Measurements from ENCODE around the gene ABCC1.
"Not testable (repeated sequence)": the region's sequence is repeated elsewhere in the genome, so short reads cannot be mapped to it uniquely, and the experiment has no call there.

Gene ABCC1

DNA sequence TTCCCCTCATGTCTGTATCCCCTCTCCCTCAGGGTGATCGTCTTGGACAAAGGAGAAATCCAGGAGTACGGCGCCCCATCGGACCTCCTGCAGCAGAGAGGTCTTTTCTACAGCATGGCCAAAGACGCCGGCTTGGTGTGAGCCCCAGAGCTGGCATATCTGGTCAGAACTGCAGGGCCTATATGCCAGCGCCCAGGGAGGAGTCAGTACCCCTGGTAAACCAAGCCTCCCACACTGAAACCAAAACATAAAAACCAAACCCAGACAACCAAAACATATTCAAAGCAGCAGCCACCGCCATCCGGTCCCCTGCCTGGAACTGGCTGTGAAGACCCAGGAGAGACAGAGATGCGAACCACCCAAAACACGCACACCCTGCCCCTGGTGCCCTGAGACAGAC, 191.7 kb downstream of the ABCC1 start:
- no peak for DNase-seq (ENCODE audit: low read depth)

- DNase-seq (ENCODE audit: low read depth) = no peak
Observed at GRCh38 chr16:16141784-16142396, 192.5 kb downstream of the ABCC1 start.

GRCh38 chr16:16143038-16143763, 193.8 kb downstream of the ABCC1 start:
- no peak for DNase-seq (ENCODE audit: low read depth)

- no peak for DNase-seq (ENCODE audit: low read depth)
Observed at GRCh38 chr16:16143931-16144330, 194.5 kb downstream of the ABCC1 start.

DNA sequence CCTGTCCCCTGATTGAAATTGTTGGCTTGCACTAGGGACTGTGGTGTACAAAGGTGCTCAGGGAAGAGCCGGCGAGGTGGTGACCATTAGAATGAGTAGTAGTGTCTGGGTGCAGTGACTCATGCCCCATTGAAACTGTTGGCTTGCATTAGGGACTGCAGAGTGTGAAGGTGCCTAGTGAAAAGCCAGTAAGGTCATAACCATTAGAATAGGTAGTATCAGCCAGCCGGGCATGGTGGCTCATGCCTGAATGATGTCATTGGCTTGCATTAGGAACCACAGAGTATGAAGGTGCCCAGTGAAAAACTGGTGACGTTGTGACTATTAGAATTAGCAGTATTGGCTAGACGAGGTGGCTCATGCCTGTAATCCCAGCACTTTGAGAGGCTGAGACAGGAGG, 195.0 kb downstream of the ABCC1 start:
- DNase-seq (ENCODE audit: low read depth) = no peak

GRCh38 chr16:16145286-16145685, 195.9 kb downstream of the ABCC1 start:
- DNase-seq (ENCODE audit: low read depth) = no peak

- DNase-seq (ENCODE audit: low read depth) = no peak
Observed at GRCh38 chr16:16146380-16147315, 197.2 kb downstream of the ABCC1 start.

DNA sequence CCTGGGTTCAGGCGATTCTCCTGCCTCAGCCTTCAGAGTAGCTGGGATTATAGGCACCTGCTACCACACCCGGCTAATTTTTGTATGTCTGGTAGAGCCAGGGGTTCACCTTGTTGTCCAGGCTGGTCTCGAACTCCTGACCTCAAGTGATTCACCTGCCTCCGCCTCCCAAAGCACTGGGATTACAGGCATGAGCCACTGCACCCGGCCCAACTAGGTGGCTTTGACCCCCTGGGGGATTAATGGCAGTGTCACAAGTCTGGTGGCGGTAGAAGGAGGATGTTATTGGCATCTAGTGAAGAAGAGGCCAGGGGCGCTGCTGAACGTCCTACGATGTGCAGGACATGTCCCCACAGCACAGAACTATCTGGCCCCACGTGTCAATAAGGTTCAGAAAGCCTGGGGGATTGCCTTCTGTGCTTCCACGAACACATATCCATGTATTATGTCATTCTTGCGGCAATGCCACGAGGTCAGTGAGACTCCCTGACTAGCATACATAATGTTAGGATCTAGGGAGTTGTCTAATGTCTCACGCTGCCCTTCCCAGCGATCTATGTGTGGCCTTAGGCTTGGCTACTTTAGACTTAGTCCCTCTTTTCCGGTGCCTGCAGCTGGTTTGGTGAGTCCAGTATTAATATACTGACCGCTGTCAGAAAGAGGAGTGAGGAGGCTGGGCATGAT, 198.0 kb downstream of the ABCC1 start:
- DNase-seq (ENCODE audit: low read depth) = no peak

DNA sequence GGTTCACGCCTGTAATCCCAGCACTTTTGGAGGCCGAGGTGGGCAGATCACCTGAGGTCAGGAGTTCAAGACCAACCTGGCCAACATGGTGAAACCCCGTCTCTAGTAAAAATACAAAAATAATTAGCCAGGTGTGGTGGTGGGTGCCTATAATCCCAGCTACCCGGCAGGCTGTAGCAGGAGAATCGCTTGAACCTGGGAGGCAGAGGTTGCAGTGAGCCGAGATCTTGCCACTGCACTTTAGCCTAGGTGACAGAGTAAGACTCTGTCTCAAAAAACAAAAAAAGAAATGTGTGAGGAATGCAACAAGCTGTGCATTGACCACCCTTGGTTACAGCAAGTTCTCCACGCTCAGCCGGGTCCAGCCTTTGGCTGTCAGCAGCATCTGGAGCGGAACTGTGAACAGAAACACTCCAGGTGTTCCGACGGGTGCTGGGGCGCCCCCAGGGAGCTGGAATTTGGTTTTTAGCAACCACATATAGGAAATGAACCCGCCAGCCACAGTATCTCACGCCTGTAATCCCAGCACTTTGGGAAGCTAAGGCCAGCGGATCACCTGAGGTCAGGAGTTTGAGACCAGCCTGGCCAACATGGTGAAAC, 198.7 kb downstream of the ABCC1 start:
- DNase-seq (ENCODE audit: low read depth) = not testable (repeated sequence)

GRCh38 chr16:16148755-16149154, 199.3 kb downstream of the ABCC1 start:
- no peak for DNase-seq (ENCODE audit: low read depth)

DNA sequence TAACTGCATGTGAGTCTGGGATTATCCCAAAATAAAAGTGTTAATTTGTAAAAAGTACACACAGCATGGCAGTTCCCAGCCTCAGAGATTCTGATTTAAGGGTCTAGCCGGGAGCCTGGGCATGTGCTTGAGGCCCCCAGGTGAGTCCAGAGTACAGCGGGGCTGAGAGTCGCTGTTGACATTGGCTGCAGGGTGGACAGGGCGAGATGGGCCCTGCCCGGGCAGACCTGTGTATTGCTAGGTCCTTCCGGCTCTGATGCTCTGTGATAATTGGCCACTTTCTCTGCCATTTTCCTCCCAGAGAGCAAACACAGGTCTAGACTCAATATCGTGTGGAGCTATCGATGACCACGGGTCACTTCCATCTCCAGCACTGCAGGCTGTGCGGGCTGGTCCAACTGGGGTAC, 200.3 kb downstream of the ABCC1 start:
- no peak for DNase-seq (ENCODE audit: low read depth)

DNA sequence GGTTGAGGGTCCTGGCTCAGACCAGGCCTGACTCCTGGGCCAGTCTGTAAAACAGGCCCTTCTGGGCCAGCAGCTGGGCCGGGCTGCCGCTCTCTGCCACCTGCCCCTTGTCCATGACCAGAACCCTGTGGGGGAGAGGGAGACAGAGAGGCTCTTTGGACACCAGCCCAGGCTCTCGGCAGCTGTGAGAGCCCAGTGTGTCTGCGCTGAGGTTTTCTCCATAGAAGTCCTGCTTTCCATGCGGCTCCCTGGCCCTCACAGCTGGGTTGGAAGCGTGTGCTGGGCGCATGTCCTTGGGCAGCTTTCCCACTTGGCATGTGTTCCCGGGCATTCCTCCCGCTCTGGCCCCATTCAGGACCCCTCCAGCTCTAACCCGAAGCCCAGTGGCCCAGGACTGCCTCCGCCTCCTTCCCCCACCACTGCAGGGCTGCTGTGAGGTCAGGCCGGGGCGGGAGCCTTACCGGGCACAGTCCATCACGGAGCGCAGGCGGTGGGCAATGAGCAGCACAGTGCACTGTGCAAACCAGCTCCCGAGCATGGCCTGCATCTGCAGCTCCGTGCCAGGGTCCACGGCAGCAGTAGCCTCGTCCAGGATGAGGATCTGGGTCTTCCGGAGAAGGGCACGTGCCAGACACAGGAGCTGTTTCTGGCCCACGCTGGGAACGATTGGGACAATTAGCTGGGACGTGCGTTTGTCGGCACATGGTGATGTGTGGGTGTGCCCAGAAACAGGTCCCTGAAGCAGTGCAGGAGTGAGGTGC, 200.9 kb downstream of the ABCC1 start:
- DNase-seq (ENCODE audit: low read depth) = no peak

DNA sequence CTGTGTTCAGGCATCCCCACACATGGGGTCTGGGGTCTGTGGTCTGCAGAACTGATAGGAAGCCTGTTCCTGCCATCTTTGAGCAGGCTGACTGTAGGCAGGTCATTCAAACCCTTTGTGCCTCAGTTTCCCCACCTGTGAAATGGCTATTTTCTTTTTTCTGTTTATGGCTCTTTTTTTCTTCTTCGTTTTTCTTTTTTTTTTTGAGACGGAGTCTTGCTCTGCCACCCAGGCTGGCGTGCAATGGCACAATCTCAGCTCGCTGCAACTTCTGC, 201.4 kb downstream of the ABCC1 start:
- no peak for DNase-seq (ENCODE audit: low read depth)

GRCh38 chr16:16151315-16151714, 201.9 kb downstream of the ABCC1 start:
- DNase-seq (ENCODE audit: low read depth) = no peak

DNA sequence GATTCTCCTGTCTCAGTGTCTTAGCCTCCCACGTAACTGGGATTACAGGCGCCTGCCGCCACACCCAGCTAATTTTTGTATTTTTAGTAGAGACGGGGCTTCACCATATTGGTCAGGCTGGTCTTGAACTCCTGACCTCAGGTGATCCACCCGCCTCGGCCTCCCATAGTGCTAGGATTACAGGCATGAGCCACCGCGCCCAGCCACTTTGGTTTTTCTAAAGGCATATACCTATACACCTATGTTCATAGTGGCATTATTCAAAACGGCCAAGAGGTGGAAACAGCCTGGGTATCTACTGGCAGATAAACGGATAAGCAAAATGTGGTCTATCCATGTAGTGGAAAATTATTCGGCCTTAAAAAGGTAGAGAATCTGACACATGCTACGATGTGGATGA, 203.6 kb downstream of the ABCC1 start:
- not testable (repeated sequence) for DNase-seq (ENCODE audit: low read depth)

- no peak for DNase-seq (ENCODE audit: low read depth)
Observed at GRCh38 chr16:16154281-16154951, 205.0 kb downstream of the ABCC1 start.

GRCh38 chr16:16155234-16155633, 205.8 kb downstream of the ABCC1 start:
- DNase-seq (ENCODE audit: low read depth) = no peak

GRCh38 chr16:16157166-16157565, 207.8 kb downstream of the ABCC1 start:
- DNase-seq (ENCODE audit: low read depth) = no peak

- DNase-seq (ENCODE audit: low read depth) = no peak
Observed at GRCh38 chr16:16158082-16158658, 208.8 kb downstream of the ABCC1 start.

GRCh38 chr16:16158741-16159374, 209.4 kb downstream of the ABCC1 start:
- DNase-seq (ENCODE audit: low read depth) = no peak
